NCI-H1105 (cell line): ENCODE measurements around the gene MBTPS1.

Experiments used
- DNase-seq: peaks from one replicate; lab custom pipeline; 2025; lab: John Stamatoyannopoulos, UW

Gene MBTPS1

GRCh38 chr16:84098939-84099338, 17.8 kb downstream of the MBTPS1 start:
- DNase-seq = no peak

- no peak for DNase-seq
Observed at GRCh38 chr16:84096447-84097005, 20.2 kb downstream of the MBTPS1 start.

- no peak for DNase-seq
Observed at GRCh38 chr16:84095466-84095865, 21.3 kb downstream of the MBTPS1 start.

- no peak for DNase-seq
Observed at GRCh38 chr16:84093879-84094270, 22.9 kb downstream of the MBTPS1 start.

- no peak for DNase-seq
Observed at GRCh38 chr16:84093120-84093878, 23.4 kb downstream of the MBTPS1 start.

GRCh38 chr16:84091460-84091859, 25.3 kb downstream of the MBTPS1 start:
- no peak for DNase-seq

- no peak for DNase-seq
Observed at GRCh38 chr16:84090211-84090610, 26.5 kb downstream of the MBTPS1 start.

- no peak for DNase-seq
Observed at GRCh38 chr16:84088695-84089395, 27.9 kb downstream of the MBTPS1 start.

- DNase-seq = no peak
Observed at GRCh38 chr16:84087466-84088151, 29.1 kb downstream of the MBTPS1 start.

GRCh38 chr16:84087001-84087400, 29.7 kb downstream of the MBTPS1 start:
- DNase-seq = no peak

GRCh38 chr16:84086341-84086740, 30.4 kb downstream of the MBTPS1 start:
- DNase-seq = no peak

GRCh38 chr16:84085773-84086172, 31.0 kb downstream of the MBTPS1 start:
- no peak for DNase-seq

GRCh38 chr16:84085271-84085667, 31.5 kb downstream of the MBTPS1 start:
- no peak for DNase-seq

- DNase-seq = peak; percentile 32
Observed at GRCh38 chr16:84084570-84085270, 32.0 kb downstream of the MBTPS1 start.

- DNase-seq = no peak
Observed at GRCh38 chr16:84082835-84083569, 33.7 kb downstream of the MBTPS1 start.

GRCh38 chr16:84082110-84082509, 34.6 kb downstream of the MBTPS1 start:
- no peak for DNase-seq

- DNase-seq = no peak
Observed at GRCh38 chr16:84081446-84081989, 35.2 kb downstream of the MBTPS1 start.

- DNase-seq = no peak
Observed at GRCh38 chr16:84080813-84081212, 35.9 kb downstream of the MBTPS1 start.

- no peak for DNase-seq
Observed at GRCh38 chr16:84080378-84080777, 36.4 kb downstream of the MBTPS1 start.

GRCh38 chr16:84079664-84080063, 37.1 kb downstream of the MBTPS1 start:
- no peak for DNase-seq

- no peak for DNase-seq
Observed at GRCh38 chr16:84075376-84075775, 41.4 kb downstream of the MBTPS1 start.
